ENCODE data around the gene SUPT6H. TPM values are rescaled to one million over a fixed set of nuclear protein-coding genes. Genes with fewer than 3 reads are reported as not detected.

SUPT6H gene
- total and polyA plus RNA-seq, 2 experiments from 2014 or later, result 32.6 to 50.8 TPM

- H3K27ac ChIP-seq, result peak overlapping the region; percentile 97
Observed at GRCh38 chr17:28712032-28712704, 50.2 kb downstream of the SUPT6H start.

GRCh38 chr17:28712705-28713415, 50.9 kb downstream of the SUPT6H start:
- H3K4me2 ChIP-seq, result peak overlapping the region; percentile 85

More at GRCh38 chr17:28712032-28712704, 50.2 kb downstream of the SUPT6H start:
- Histone ChIP-seq H3K4me3 (no peak overlapping the region), H2AFZ (peak overlapping the region; percentile 17), H3K36me3 (replicated peaks; ENCODE audit: insufficient read depth, low read depth) (no peaks in the 10 kb centered on the region), H3K79me2 (peaks cover 30% of the 10 kb centered on the region), H3K9me2 (replicated peaks; ENCODE audit: insufficient read depth) (no peaks in the 10 kb centered on the region), H3K4me2 (peak overlapping the region; percentile 85), H3K27me3 (no peaks in the 10 kb centered on the region), H4K20me1 (ENCODE audit: insufficient read depth, poor library complexity, severe bottlenecking) (peaks cover 5% of the 10 kb centered on the region), H3K4me1 (ENCODE audit: insufficient read depth) (peaks cover 30% of the 10 kb centered on the region), H3K9me3 (ENCODE audit: low read depth) (no peaks in the 10 kb centered on the region)
- no peak for TF ChIP-seq EZH2phosphoT487 (IDR thresholded peaks at IDR 0.05; ENCODE audit: low read depth, severe bottlenecking, unreplicated experiment)
- no peak for TF ChIP-seq EZH2 (IDR thresholded peaks at IDR 0.05; ENCODE audit: borderline replicate concordance)
- TF ChIP-seq CTCF (IDR thresholded peaks at IDR 0.05; ENCODE audit: poor library complexity), result no peak
- 29% methylated on average over 25 of the region's 34 CpGs for WGBS (ENCODE audit: low lambda C conversion rate, missing lambda C conversion rate)
- peak; percentile 57 for DNase-seq (ENCODE audit: low spot score)

GRCh38 chr17:28714281-28714680, 52.3 kb downstream of the SUPT6H start:
- Histone ChIP-seq H3K4me1 (ENCODE audit: insufficient read depth) (peaks cover 40% of the 10 kb centered on the region), H3K4me2 (no peak overlapping the region), H3K36me3 (replicated peaks; ENCODE audit: insufficient read depth, low read depth) (no peaks in the 10 kb centered on the region), H3K27me3 (no peaks in the 10 kb centered on the region), H3K4me3 (no peak overlapping the region), H3K27ac (no peak overlapping the region), H3K9me3 (ENCODE audit: low read depth) (no peaks in the 10 kb centered on the region), H2AFZ (no peak overlapping the region), H4K20me1 (ENCODE audit: insufficient read depth, poor library complexity, severe bottlenecking) (peaks cover 5% of the 10 kb centered on the region), H3K9me2 (replicated peaks; ENCODE audit: insufficient read depth) (no peaks in the 10 kb centered on the region), H3K79me2 (peaks cover 30% of the 10 kb centered on the region)
- TF ChIP-seq EZH2 (IDR thresholded peaks at IDR 0.05; ENCODE audit: borderline replicate concordance), result no peak
- no peak for TF ChIP-seq CTCF (IDR thresholded peaks at IDR 0.05; ENCODE audit: poor library complexity)
- no peak for TF ChIP-seq EZH2phosphoT487 (IDR thresholded peaks at IDR 0.05; ENCODE audit: low read depth, severe bottlenecking, unreplicated experiment)
- 98% methylated on average over 3 of the region's 3 CpGs for WGBS (ENCODE audit: low lambda C conversion rate, missing lambda C conversion rate)
- no peak for DNase-seq (ENCODE audit: low spot score)

More at GRCh38 chr17:28712705-28713415, 50.9 kb downstream of the SUPT6H start:
- no peaks in the 10 kb centered on the region for H3K27me3 ChIP-seq
- H2AFZ ChIP-seq, result no peak overlapping the region
- TF ChIP-seq EZH2 (IDR thresholded peaks at IDR 0.05; ENCODE audit: borderline replicate concordance) (no peak), EZH2phosphoT487 (IDR thresholded peaks at IDR 0.05; ENCODE audit: low read depth, severe bottlenecking, unreplicated experiment) (no peak), CTCF (IDR thresholded peaks at IDR 0.05; ENCODE audit: poor library complexity) (no peak)
- no peaks in the 10 kb centered on the region for H3K9me2 ChIP-seq (replicated peaks; ENCODE audit: insufficient read depth)
- peaks cover 30% of the 10 kb centered on the region for H3K4me1 ChIP-seq (ENCODE audit: insufficient read depth)
- no peak overlapping the region for H3K4me3 ChIP-seq
- no peaks in the 10 kb centered on the region for H3K36me3 ChIP-seq (replicated peaks; ENCODE audit: insufficient read depth, low read depth)
- peaks cover 34% of the 10 kb centered on the region for H3K79me2 ChIP-seq
- no peaks in the 10 kb centered on the region for H3K9me3 ChIP-seq (ENCODE audit: low read depth)
- no peak for DNase-seq (ENCODE audit: low spot score)
- H4K20me1 ChIP-seq (ENCODE audit: insufficient read depth, poor library complexity, severe bottlenecking), result peaks cover 5% of the 10 kb centered on the region
- 79% methylated on average over 7 of the region's 7 CpGs for WGBS (ENCODE audit: low lambda C conversion rate, missing lambda C conversion rate)
- peak overlapping the region; percentile 97 for H3K27ac ChIP-seq

All from hepatocyte (in vitro differentiated cells).